Ishikawa (cell line): ENCODE results near the gene HERC3.
A peak's percentile ranks its signal among the peaks of the same experiment; 100 is the strongest.

Source experiments
- CEBPB ChIP-seq: IDR thresholded peaks from 2 replicates; pipeline ENCODE4 v1.6.1; 2012
- CREB1 ChIP-seq: IDR thresholded peaks from 2 replicates; pipeline ENCODE4 v1.6.1; 2012; ENCODE audit warnings: low read depth
- EGR1 ChIP-seq: IDR thresholded peaks from 2 replicates; pipeline ENCODE4 v1.6.1; 2012
- EP300 ChIP-seq: IDR thresholded peaks from 2 replicates; pipeline ENCODE4 v1.6.1; 2012; ENCODE audit warnings: borderline replicate concordance
- FOXM1 ChIP-seq: IDR thresholded peaks from 2 replicates; pipeline ENCODE4 v1.6.1; 2012; ENCODE audit warnings: low read depth, borderline replicate concordance
- MAX ChIP-seq: IDR thresholded peaks from 2 replicates; pipeline ENCODE4 v1.6.1; 2012
- NFIC ChIP-seq: IDR thresholded peaks from 2 replicates; pipeline ENCODE4 v1.6.1; 2012
- RAD21 ChIP-seq: IDR thresholded peaks from 2 replicates; pipeline ENCODE4 v1.6.1; 2012; ENCODE audit warnings: low read depth
- TAF1 ChIP-seq: IDR thresholded peaks from 2 replicates; pipeline ENCODE4 v1.6.1; 2012; ENCODE audit warnings: low read depth, mild to moderate bottlenecking
- TCF12 ChIP-seq: IDR thresholded peaks from 2 replicates; pipeline ENCODE4 v1.6.1; 2012; ENCODE audit warnings: low read depth
- TEAD4 ChIP-seq: IDR thresholded peaks from 2 replicates; pipeline ENCODE4 v1.6.1; 2012
- USF1 ChIP-seq: IDR thresholded peaks from 2 replicates; pipeline ENCODE4 v1.6.1; 2012
- YY1 ChIP-seq: IDR thresholded peaks from 2 replicates; pipeline ENCODE4 v1.6.1; 2012; ENCODE audit warnings: low read depth
- ZBTB7A ChIP-seq: IDR thresholded peaks from 2 replicates; pipeline ENCODE4 v1.6.1; 2012; ENCODE audit warnings: low read depth
- TF ChIP-seq, protein P1 (sequence below): IDR thresholded peaks from 2 replicates; pipeline ENCODE4 v1.6.1; 2012; ENCODE audit warnings: low read depth, mild to moderate bottlenecking

HERC3 gene

DNA sequence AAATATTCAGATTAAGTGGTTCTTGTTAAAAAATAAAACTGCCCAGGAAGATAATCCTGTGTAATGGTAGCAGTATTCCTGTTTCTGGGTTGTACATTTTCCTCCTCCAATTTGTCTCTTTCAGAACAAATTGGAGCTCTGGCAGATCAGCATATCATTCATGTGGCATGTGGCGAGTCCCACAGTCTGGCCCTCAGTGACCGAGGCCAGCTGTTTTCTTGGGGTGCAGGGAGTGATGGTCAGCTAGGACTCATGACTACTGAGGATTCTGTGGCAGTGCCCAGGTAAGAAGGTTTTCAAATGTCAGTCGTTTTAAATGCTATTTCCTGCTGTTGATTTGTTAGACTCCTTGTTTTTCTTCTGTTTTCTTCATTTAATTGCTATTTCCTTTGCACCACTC lies 57.4 kb downstream of the HERC3 start:
- TF ChIP-seq, protein P1, sequence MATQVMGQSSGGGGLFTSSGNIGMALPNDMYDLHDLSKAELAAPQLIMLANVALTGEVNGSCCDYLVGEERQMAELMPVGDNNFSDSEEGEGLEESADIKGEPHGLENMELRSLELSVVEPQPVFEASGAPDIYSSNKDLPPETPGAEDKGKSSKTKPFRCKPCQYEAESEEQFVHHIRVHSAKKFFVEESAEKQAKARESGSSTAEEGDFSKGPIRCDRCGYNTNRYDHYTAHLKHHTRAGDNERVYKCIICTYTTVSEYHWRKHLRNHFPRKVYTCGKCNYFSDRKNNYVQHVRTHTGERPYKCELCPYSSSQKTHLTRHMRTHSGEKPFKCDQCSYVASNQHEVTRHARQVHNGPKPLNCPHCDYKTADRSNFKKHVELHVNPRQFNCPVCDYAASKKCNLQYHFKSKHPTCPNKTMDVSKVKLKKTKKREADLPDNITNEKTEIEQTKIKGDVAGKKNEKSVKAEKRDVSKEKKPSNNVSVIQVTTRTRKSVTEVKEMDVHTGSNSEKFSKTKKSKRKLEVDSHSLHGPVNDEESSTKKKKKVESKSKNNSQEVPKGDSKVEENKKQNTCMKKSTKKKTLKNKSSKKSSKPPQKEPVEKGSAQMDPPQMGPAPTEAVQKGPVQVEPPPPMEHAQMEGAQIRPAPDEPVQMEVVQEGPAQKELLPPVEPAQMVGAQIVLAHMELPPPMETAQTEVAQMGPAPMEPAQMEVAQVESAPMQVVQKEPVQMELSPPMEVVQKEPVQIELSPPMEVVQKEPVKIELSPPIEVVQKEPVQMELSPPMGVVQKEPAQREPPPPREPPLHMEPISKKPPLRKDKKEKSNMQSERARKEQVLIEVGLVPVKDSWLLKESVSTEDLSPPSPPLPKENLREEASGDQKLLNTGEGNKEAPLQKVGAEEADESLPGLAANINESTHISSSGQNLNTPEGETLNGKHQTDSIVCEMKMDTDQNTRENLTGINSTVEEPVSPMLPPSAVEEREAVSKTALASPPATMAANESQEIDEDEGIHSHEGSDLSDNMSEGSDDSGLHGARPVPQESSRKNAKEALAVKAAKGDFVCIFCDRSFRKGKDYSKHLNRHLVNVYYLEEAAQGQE, result no peak
- TF ChIP-seq EP300 (no peak), CEBPB (no peak), FOXM1 (no peak), YY1 (no peak), USF1 (no peak), TEAD4 (no peak), RAD21 (no peak)

- TF ChIP-seq NFIC (no peak), YY1 (no peak), TCF12 (no peak), CEBPB (no peak), MAX (no peak), FOXM1 (no peak), EP300 (no peak), EGR1 (no peak), CREB1 (no peak), TAF1 (no peak), ZBTB7A (no peak)
- TF ChIP-seq, protein P1, result no peak
These were observed 61.2 kb downstream of the HERC3 start for GRCh38 chr4:88653371-88653946.

- no peak for TF ChIP-seq NFIC
- no peak for TF ChIP-seq EGR1
- no peak for TF ChIP-seq TAF1
- TF ChIP-seq CREB1, result no peak
- TF ChIP-seq EP300, result no peak
- TF ChIP-seq CEBPB, result no peak
- no peak for TF ChIP-seq YY1
- TF ChIP-seq USF1, result no peak
- TF ChIP-seq, protein P1, result no peak
- TF ChIP-seq TEAD4, result no peak
- TF ChIP-seq RAD21, result no peak
- no peak for TF ChIP-seq TCF12
- no peak for TF ChIP-seq ZBTB7A
- no peak for TF ChIP-seq MAX
- no peak for TF ChIP-seq FOXM1
These were observed 62.9 kb downstream of the HERC3 start for GRCh38 chr4:88655226-88655625.

DNA sequence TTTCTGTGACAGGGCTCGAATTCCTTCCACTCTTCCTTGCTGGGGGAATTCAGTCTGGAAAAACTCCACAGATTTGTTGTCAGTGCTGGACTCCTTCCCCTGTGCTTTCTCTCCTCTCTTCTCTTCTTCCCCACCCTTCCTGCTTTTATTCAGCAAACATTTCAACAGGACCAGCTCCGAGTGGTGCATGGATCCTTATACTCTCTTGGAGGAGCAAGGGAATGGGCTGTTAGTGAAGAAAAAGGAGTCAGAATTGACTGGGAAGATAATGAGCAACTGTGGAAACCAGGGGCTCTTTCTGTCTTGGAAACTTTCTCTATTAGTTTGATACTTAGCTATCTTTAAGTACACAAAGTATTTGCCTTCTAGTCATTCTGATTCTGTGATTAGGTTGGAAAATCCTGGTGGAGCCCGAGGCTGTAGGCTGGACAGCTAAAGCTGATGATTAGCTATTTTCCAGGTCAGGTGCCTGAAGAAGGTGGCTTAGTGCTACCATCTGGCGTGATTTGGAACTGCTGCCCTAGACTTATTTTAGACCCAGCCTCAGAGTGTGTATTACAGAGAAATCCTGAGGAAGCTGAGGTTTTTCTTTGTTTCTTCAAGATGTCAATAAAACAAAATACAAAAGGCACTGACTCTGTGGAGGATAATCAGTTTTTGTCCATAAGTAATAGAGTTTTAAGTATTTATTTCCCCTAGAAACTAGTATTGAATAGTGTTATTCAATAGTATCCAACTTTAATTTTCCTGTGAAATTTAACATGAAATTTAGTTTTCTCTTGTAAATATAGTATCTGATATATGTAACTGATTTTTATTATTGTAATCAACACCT lies 67.0 kb downstream of the HERC3 start:
- TF ChIP-seq TEAD4 (no peak), MAX (no peak), RAD21 (peak; percentile 82)
